Bone marrow (tissue), 2 donors: ENCODE measurements around the gene FGF12.
"Not testable (repeated sequence)": the region's sequence is repeated elsewhere in the genome, so short reads cannot be mapped to it uniquely, and the experiment has no call there.

Experiments used
- DNase-seq, 2 donors: peaks; one replicate each; lab custom pipeline; 2025; lab: John Stamatoyannopoulos, UW

The FGF12 gene

DNA sequence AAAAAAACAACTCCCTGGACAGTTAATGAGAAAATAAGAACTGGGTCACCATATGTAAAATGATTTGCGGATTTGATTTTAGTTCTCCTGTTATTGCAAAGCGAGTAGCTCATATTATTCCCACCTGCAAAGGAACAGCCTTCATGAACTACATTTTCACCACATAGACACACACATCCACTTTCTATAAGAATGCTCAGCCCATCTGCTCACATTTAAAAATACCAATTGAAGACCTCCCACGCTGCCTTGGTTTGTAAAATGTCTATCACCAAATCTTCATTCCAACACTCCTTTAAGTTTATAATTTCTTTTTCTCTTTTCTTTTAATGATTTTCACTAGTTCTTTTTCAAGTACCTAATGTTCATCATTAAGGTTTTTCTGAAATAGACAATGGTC, 148.6 kb downstream of the FGF12 start:
- no peak for DNase-seq

DNA sequence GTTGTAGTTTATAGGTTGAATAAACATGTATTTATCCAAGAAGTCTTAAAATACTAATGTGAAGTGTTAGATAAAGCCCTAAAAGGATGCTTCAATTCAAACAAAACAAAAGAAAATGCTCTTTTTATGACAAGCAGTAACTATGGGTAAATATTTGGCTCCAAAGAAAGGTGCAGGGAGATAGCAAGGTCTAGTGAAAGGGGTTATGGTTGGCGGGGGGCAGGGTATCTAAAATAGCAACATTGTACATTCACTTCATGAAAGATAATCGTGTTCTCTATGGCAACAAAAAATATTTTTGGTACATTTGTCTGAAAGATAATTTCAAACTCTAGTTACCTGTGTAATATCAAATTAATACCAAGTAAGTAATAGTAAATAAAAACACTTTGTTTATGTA, 149.5 kb downstream of the FGF12 start:
- no peak for DNase-seq

DNA sequence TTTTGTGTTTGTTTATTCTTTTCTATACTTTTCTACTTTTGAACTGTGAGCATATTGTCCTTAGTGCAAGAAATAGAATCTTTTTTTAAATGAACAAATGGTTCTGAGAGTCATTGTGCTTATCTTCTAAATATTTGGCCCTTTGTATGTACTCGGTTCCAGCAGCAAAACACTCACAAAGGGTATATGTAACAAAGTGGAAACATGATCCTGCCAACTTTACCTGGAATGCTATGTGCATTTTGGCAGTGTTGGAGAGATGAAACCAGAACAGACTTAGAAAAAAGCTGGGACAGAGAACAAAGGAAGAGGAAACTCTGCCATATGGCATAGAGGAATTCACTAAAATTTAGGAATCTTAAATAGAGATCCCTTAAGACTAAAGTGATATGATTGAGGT, 150.1 kb downstream of the FGF12 start:
- DNase-seq = no peak

DNA sequence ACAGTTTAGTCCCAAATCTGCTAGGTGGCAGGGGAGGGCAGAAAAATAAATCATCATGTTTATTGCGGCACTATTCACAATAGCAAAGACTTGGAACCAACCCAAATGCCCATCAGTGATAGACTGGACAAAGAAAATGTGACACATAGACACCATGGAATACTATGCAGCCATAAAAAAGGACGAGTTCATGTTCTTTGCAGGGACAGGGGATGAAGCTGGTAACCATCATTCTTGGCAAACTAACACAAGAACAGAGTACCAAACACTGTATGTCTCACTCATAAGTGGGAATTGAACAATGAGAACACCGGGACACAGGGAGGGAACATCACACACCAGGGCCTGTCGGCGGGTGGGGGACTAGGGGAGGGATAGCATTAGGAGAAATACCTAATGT, 150.6 kb downstream of the FGF12 start:
- not testable (repeated sequence) for DNase-seq

DNA sequence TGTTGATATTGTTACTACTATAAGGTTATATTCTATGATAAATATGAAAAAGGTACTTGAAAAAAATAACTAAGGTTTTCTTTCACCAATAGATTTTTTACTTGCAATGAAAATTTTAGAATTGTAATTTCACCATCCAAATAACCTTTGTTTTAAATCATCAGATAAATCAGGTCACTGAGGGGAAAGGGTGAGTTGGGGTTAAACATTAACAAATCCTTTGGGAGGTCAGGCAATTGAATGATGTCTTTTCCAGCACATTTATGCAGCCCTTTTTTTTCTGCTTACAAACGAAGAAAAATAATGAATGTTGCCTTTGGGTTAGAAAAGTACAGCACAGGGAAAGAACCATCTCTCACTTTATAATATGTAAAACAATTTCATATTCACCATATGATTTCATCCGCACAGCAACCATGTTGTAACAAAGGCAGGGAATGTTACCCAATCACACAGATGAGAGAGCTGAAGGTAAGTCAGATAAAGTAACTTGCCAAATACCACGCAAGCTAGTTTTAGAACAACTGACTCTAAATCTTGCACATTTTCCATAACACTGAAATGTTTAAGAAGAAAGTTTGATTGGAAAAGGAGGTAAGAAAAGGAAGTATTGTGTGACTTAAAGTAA, 151.3 kb downstream of the FGF12 start:
- DNase-seq = no peak

DNA sequence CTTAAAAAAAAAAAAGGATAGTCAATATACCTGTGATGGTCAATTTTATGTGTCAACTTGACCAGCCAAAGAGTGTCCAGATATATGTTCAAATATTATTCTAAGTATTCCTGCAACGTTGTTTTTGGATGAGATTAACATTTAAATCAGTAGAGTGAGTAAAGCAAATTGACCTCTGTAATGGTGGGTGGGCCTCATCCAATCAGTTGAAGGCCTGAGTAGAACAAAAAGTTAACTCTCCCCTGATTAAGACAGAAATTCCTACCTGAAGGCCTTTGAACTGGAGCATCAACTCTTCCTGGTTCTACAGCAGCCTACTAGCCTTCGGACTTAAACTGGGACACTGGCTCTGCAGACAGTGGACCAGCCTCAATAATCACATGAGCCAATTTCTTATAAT, 154.1 kb downstream of the FGF12 start:
- no peak for DNase-seq

DNA sequence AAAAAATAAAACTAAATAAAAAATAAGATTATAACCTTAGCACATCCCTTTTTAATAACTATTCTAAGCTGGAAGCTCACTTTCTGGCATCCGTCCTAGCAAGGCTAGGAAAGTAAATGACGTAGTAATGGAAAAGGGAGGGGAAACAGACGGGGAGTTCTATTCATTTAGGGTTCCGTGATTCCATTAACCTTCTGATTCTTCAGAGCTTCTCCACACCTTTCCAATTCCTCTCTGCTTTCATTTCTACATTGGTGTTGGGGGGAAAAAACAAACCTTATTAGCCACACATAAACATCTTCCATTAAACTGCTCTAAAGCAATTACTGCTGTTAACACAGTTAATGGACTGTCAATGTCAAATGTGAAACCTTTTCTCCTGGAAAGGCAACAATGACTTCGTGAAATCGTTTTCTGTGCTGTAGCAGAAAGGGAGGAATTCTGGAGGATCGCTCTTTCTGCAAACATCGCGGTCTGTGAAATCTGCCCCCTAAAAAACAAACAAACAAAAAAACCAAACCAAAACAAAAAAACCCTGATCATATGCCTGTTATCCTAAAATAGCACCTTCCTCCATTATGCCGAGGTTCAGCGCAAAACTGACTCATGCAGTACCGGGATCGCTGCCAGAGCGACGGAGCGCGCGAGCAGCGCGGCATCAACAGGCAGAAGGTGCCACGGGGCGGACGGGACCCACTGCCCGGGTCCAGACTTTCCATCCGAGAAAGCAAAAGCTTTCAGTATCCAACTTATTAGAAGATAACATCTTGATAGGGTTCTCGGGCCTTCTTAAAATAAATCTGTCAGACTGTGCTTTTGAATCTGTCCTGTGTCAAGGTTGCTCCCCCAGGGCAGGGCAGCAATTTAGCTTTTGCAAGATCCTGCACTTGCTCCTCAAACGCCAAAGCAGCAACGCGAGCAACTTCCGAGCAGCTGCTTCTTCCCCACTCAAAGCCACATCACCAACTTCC, 156.2 kb downstream of the FGF12 start:
- DNase-seq = no peak

DNA sequence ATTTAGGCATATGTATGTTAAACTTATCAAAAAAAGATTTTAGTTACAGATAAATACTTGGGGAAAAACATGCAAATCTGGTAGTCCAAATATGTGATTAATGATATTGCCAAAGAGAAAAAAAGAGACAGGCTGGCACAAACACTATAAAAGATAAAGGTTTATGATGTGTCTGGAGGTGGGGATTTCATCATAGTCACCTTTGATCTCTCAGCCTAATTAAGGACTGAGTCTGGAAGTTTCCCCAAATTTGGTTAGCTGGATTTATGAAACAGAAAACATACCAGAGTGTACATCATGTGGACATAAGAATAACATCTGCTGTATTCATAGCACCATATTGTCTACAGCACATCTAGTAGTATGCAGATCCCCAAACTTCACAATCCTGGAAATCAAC, 157.0 kb downstream of the FGF12 start:
- no peak for DNase-seq

DNA sequence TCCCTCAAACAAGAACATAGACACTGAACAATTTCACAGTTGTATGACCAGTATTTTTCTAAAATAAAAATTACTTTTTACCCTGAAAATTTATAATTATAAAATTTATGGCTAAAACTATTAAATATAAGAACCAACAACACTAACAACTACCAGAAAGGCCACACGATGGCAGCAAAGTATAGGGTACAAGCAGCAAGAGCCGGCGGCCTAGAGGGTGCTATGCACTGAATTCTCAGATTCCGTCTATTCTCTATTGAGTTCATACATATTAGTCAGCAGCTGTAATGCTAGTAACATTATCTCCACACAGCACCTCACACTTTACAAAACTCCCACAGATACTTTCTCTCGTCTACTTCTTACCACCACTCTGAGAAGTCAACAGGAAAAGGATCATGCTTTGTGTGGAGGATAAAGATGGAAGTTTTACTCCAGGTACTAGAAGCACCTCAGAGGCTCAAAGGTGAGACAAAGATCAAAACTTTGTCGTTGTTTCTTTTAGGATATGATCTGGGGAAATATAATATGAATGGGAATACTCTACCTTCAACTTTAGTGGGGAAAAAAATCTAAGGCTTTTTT, 160.5 kb downstream of the FGF12 start:
- DNase-seq = peak in 1 of 2 donors; percentile 54

DNA sequence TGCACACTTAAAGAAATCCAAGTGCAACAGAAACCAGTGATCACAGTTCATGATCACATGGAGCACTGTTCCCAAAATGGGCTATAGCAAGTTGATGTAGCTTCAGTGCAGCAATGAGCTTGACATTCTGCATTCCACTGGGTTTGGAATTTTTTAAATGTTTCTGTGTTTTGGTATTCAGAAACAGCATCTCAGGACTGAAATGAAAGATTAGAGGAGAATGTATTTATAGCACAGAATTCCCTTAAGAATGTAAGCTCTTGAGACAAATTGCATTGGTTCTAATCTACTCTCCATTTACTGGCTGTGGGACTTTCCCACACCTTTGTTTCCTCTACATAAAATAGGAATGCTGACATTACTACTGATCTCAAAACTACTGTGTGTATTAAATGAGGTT, 162.7 kb downstream of the FGF12 start:
- DNase-seq = no peak

DNA sequence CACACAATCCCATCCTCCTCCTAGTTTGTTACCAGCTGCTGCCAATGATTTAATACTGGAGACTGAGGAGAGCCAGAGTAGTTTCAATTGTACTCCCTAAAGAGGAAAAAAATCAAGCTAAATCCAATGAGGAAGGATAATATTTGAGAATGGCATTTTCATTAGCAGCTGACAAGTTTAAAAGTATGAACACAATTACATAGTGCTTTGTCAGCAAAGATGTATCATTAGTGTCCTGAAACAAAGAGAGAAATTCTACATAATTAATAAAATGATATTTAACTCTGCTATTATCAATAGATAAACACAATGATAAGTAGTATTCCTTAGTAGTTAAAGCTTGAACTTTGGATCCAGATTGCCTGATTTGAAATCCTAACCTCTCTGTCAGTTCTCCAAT, 163.9 kb downstream of the FGF12 start:
- no peak for DNase-seq

DNA sequence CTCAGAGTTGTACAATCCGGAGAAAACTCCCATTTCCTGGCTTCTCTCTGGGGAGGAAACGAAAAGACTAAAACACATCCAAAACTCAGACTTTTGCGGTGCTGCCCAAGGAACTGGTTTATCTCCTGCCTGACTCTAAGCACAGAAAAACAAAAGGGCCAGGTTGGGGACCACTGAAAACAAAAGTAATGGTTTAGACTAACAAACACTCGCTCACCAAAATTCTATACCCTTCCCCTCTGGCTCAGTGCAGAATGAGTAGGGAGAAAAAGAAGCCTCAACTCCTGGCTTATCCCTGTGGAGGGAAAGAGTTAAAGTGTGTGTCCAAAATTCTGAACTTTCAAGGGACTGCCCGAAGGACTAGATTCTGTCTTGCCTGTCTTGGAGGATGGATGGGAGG, 173.6 kb downstream of the FGF12 start:
- no peak for DNase-seq

DNA sequence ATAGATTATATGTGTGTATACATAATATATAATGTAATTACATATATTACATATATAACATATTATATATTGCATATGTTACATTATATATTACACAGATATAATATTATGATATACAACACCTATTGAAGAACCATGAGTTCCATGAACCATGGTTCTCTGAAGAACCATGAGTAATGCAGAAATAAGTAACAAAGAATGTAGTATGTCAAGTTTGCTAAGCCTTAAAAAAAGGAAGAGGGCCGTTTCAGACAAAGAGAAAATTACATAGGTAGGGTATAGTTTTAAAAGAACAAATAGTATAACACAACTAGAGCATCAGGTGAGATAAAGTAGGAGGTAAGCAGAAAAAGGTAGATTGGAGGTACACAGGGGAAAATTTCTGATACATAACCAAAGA, 177.0 kb downstream of the FGF12 start:
- no peak for DNase-seq

DNA sequence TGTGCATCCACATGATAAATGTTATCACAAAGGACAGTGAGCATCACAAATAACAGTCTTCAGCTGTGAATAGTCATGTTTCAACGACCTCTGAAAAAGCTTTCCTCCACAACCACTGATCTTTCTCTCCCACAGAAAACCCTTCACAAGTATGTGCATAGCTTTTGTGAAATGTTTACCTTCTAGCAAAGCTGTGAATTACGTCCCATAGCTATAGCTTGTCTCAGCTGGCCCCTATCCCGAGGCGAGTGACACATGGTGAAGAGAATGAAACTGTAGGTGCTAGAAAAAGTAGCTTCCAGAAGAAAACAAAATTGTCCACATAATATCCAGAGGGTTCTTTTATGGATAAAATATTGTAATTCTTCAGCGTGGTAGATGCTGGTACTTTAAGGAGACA, 182.0 kb downstream of the FGF12 start:
- DNase-seq = no peak

DNA sequence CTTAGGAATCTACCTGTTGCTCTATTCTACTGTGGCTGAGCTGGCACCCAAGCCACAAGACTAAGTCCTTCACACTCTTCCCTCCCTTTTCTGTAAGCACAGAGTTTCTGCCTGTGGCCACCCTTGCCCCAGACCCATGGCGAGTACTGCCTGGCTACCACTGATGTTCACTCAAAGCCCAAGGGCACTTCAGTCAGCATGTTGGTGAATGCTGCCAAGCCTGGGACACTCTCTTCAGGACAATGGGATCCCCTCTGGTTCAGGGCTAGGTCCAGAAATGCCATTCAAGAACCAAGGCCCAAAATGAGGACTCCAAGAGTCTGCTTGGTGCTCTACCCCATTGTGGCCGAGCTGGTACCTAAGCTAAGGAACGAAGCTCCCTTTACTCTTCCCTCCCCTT, 184.2 kb downstream of the FGF12 start:
- no peak for DNase-seq

DNA sequence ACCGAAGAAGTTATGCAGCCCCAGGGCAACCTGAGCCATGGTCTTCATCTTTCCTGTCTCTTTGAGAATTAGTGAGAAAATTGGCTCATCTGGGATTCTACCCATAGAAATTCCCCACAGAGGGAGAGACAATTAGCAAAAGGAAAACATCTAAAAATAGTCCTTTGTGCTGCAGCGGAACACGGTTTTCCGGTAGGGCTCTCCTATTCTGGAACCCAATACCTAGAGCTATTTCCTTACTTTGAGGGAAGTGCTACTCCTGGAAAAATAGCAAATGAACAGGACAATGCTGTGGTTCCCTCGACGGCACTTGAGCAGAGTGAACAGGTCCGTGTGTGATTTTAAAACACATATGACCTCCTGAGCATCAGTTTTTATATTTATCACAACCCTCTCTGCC, 210.5 kb downstream of the FGF12 start:
- DNase-seq = no peak

DNA sequence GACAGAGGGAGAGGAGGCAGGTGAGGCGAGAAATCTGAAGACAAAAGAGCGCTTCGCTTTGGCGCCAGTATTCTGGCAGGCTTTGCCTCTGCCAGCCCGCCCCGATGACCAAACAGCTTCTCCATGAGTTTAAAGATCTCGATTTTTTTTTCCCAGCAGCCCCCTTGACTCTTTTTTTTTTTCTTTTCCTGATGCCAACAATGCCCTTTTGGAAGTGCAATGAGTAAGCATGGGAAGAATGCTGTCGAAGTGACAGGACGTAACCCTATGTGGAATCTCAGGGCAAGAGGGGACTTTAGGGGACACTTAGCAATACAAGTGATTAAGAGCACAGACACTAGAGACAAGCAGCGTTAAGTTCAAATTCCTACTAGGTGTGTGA, 211.7 kb downstream of the FGF12 start:
- no peak for DNase-seq

DNA sequence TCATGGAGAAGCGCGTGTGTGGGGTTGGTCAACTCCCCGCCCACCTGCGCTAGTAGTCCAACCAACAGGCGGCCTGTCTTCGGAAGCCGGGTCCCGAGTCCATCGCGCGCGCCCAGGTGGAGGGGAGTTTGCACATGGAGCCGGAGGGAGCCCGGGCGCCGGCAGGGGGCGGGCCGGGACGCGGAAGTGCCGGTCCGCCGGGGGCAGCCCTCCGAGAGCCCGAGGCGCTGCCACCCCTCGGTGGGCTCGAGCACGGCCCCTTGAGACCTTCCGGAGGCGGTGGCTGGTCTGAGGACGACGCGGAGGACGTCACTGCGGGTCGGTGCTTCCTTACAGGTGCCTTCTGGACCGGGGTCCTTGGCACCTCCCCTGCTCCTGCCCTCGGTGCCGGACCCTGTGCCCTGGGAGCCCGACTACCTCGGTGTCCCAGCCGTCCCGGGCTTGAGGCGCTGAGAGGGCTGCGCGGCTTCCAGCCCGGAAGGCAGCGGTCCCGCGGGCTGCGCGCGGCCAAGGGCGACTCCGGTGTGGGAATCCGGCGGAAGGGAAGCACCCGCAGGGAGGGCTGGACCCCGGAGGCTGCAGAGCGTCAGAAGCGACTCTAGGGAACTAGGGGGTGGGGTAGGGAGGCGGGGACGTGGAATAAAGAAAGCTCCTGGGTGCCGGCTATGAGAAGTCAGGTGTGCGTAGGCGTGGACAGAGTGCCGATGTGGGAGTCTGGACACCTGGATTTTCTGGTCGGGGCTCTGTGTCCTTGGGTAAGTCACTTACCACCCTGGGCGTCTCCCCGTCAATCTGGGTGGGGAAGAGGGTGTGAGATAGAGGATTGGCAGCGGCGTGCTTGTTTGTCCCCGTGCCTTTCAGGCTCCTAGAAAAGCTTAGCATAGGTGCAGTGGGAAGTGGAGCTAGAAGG, 212.3 kb downstream of the FGF12 start:
- no peak for DNase-seq

DNA sequence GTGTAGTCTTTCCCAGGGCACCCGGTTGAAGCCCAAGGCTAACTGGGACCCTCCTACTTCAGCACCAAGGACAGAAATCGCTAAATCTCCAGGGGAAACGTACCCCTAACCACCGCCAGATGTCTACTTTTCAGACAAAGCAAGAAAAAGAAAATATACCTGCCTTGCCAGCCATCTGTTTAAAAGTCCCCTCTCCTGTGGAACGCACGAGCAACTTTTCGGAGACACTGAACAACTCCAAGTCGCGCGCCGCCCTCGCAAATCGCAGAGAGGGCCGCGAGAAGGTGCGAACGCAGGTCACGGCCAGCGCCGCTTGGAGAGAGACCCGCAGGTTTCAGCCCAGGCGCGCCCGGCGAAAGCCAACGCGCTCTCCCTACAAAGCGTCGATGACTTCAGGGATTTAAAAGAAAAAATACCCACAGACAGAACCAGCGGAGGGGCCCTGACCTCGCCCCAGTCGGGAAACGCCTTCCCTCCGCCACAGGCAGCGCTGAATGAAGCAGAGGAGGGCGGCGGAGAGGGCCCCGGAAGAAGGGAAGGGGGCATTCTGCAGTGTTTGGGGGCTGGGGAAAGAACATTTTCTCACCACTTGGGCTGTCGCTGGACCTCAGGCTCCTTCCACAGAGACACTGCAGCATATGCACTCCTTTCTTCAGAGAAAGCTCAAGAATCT, 213.1 kb downstream of the FGF12 start:
- DNase-seq = no peak

DNA sequence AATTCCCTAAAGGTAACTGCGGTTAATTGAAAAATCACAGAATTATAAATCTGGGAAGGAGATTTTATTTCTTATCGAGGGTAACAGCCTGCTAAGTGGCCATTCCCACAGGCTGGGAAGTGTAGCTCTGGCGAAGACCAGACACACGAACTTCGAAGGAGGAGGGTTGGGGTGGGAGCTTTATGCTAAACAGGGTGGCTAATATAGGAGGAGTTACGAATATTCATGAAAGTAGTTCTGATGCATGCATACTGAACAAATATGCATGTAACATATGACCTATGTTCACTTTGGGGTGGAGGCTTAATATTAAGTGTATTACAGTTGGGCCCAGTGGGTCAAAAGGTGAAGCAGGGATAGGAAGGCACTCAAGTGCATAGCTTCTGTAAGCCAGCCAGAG, 221.6 kb downstream of the FGF12 start:
- DNase-seq = no peak

DNA sequence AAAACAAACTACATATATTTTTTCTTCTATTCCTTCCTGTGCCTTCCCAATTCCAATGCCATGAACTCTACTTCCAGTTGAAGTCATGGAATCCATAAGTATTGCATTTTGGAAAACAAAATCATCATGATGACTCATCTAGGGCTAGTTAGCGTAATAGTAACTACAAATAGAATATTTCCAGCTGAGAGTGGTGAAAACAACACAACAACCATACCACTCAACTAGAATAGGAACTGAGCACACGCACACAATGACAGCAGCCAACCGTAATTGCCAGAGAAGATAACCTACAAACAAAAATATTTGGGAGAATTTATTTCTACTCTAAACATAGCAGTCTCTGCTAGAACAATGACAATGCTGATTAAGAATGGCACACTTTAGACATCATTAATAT, 225.9 kb downstream of the FGF12 start:
- no peak for DNase-seq
